ENCODE results near the gene THSD8. TPM values are rescaled to one million over a fixed set of nuclear protein-coding genes. Genes with fewer than 3 reads are reported as not detected.

Gene THSD8
- total RNA-seq, 4 donors from 2014 or later = 1.3 TPM; not detected in 3

DNA sequence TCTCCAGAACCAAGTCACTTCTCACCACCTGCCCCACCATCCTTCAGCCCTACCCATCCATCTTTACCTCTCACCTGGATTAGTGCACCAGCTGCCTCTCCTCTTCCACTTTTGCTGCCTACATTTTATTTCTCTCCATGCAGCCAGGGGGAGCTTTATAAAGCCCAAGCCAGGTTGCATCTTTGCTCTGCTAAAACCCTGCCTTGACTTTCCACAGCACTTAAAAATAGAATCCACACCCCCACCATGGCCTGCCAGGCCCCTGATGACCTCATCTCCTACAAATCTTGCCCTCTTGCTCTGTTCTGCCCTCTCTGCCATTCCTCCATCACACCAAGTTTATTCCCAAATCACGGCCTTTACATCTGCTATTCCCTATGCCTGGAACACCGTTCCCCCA lies 28.3 kb upstream of the THSD8 start:
- TF ChIP-seq, protein P1, sequence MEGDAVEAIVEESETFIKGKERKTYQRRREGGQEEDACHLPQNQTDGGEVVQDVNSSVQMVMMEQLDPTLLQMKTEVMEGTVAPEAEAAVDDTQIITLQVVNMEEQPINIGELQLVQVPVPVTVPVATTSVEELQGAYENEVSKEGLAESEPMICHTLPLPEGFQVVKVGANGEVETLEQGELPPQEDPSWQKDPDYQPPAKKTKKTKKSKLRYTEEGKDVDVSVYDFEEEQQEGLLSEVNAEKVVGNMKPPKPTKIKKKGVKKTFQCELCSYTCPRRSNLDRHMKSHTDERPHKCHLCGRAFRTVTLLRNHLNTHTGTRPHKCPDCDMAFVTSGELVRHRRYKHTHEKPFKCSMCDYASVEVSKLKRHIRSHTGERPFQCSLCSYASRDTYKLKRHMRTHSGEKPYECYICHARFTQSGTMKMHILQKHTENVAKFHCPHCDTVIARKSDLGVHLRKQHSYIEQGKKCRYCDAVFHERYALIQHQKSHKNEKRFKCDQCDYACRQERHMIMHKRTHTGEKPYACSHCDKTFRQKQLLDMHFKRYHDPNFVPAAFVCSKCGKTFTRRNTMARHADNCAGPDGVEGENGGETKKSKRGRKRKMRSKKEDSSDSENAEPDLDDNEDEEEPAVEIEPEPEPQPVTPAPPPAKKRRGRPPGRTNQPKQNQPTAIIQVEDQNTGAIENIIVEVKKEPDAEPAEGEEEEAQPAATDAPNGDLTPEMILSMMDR (IDR thresholded peaks at IDR 0.05; ENCODE audit: low read depth) = no peak

DNA sequence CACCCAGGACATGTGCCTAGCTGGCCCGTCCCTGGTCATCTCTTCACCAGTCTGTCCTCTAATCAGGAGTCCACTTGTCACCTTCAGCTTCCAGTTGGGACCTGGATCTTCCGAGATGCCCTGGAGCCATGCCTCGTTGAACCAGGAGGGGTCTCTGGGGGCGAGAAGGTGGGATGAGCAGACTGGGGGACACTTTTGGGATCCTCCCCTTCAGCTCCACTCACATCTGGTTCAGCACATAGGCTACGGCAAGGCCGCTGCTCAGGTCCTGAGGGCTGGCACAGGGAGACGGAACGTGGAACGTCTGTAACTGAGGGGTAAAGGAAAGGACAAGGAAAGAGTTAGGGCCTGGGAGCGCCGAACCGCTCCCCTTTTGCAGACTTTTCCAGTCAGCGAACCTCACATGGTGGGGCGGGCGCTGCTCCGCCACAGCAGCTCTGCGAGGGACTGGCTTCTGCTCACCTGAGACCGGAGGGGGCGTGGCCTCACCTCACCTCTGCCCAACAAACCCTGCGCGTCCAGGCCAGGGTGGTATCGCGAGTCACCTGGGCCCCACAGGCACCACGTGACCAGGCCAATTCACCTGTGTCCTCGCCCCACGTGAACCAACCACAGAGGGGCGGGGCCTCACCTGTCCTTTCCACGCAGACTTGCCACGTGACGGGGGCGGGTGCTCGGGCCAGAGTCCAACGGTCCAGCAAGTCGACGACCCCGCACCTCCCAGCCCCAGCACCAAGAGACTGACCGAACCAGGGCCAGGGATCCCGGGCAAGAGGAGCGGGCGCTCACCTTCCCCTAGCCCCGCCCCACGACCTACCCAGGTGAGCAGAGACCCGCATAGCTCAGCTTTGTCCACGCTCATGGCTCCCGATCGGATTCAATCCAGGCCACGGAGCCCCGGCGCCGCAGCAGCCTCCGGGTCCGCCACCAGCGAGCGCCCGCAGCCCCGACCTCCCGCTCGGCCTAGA lies 27.0 kb upstream of the THSD8 start, which contains the start of gene HOOK2:
TSS of gene HOOK2 (minus strand) at position 965 of the 968 bp plus-strand sequence. CDS start at position 862, 103 bp downstream.
- TF ChIP-seq, protein P1 (IDR thresholded peaks at IDR 0.05; ENCODE audit: low read depth) = no peak

DNA sequence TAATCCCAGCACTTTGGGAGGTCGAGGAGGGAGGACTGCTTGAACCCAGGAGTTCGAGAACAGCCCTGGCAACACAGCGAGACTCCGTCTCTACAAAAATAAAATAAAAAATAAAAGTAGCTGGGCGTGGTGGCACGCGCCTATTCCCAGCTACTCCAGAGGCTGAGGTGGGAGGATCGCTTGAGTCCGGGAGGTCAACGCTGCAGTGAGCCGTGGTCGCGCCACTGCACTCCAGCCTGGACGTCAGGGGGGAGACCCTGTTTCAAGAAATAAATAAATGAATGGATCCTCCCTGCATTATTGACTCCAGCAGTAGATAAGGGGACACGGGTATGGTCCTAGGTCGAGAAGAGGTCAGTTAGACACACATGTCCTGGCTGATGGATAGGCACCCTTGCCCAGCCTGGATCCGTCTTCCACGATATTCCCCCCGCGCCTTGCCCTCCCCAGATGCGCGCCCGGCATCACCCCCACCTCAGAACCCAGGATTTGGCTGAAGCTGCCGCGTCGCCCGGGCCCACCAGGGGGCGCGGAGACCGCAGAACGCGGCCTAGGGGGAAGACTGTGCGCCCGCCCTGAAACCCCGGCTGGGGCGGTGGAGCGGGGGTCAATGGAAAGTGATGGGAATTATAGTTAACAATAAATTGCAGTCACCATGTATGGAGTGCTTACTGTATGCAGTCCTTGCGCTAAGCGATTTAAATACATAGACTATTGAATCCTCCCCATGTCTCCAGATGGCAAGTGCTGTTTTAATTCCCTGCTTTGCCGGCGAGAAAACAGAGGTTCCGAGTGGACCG lies 24.5 kb upstream of the THSD8 start:
- TF ChIP-seq, protein P1 (IDR thresholded peaks at IDR 0.05; ENCODE audit: low read depth) = no peak

GRCh38 chr19:12778017-12778904 lies 23.6 kb upstream of the THSD8 start:
- TF ChIP-seq, protein P1 (IDR thresholded peaks at IDR 0.05; ENCODE audit: low read depth) = no peak

DNA sequence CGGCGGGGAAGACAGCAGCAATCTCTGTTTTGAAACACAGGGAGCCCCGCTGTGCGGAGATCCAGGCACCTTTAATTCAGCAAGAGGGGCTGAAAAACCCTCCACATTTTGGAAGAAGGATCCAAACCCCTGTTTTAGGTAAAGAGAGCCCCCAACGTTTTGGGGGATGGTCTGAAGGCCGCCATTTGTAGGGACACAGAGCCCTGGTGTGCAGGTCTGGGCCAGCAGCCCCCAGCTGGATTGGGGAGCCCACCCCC lies 23.0 kb upstream of the THSD8 start:
- TF ChIP-seq, protein P1 (IDR thresholded peaks at IDR 0.05; ENCODE audit: low read depth) = no peak

DNA sequence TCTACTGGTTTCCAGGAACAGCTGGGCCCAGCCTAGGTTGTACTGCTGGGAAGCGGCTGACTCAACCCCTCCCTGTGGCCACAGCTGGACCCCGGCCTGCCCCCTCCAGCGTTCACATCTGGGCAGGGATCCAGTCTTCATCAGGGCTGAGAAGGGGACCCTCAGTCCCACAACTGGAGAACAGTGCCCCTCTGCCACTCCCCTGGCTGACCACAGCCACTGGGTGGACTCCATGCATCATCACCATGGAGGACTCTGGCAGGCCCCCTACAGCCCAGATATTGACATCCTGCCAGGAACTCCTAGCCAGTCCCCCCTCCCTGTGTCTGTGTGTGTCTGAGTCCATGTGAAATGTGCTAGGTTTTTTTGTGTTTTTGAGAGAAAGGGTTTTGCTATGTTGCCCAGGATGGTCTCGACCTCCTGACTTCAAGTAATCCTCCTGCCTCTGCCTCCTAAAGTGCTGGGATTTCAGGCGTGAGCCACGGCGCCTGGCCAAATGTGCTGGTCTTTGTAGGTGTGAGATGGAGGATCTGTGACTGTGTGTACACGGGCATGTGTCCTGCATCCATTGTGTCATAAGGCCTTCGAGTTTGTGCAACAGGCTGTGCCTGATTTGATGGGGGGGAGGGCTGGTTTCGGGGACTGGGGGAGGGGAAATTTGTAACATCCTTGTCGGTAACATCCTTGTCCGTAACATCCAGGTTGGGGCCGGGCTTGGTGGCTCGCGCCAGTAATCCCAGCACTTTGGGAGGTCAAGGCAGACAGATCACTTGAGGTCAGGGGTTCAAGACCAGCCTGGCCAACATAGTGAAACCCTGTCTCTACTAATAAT lies 22.5 kb upstream of the THSD8 start:
- TF ChIP-seq, protein P1 (IDR thresholded peaks at IDR 0.05; ENCODE audit: low read depth) = no peak

Measured in subcutaneous adipose tissue (tissue), 4 donors.